K562 (cell line): Measurements from ENCODE around the gene ADORA2A. TPM values are rescaled to one million over a fixed set of nuclear protein-coding genes. Genes with fewer than 3 reads are reported as not detected.
A peak's percentile ranks its signal among the peaks of the same experiment; 100 is the strongest.

ENCODE experiments used
- ATAC-seq: fragments of 200-7000 bp; cut with Tn5 transposase; 3 replicates; pipeline ENCODE4 v1.9.1; 2020; ENCODE audit warnings: moderate library complexity
- BruUV-seq: library from RNA; stranded (reverse); fragments of 400-500 nt; replicated peaks from 2 replicates; lab custom pipeline; 2021; lab: Mats Ljungman, UMichigan
- CTCF ChIA-PET: fragments of 300-600 bp; formaldehyde crosslinking; extraction: SDS; loops from one replicate; lab custom pipeline; 2021; ENCODE audit warnings: low intra/inter-chr PET ratio; lab: Yijun Ruan, JAX
- POLR2A ChIA-PET: fragments of 300-600, 350-650 bp; sonication (Branson Sonifier 250); formaldehyde crosslinking; extraction: SDS; loops from one replicate; lab custom pipeline; 2021; ENCODE audit warnings: antibody characterized with exemption, inconsistent platforms; lab: Yijun Ruan, JAX
- DNase-seq, 4 experiments: peaks; one replicate each; pipeline versions ENCODE4 v3.0.0 to v3.0.0-alpha.2; 2011 to 2018; ENCODE audit warnings: low spot score in 3 of 4, mixed read lengths in 3 of 4; ENCODE audit errors: extremely low read depth in 1 of 4
- FAIRE-seq: peaks from 2 replicates; lab custom pipeline; 2011; peaks lifted over from hg19 to GRCh38; lab: Jason Lieb, UNC
- H2AFZ ChIP-seq: 2 replicates; pipeline ENCODE4 v1.6.0; 2011; ENCODE audit warnings: low read depth, low read length, control low read depth, inconsistent platforms
- H3K27ac ChIP-seq: fragments of 200-600 bp; 3 replicates; pipeline ENCODE4 v1.8.0; 2011; ENCODE audit warnings: low read depth, mild to moderate bottlenecking, control low read depth, inconsistent platforms, low read length, moderate library complexity, mixed read lengths; ENCODE audit errors: extremely low read depth
- H3K27me3 ChIP-seq, 2 experiments: fragments of 300-600 bp in 1 of 2; 2 replicates in 1 of 2; 3 replicates in 1 of 2; pipeline versions ENCODE4 v1.6.0 to v1.8.0; 2011; ENCODE audit warnings: inconsistent platforms in 2 of 2, low read length in 2 of 2, mild to moderate bottlenecking in 1 of 2, mixed read lengths in 1 of 2, moderate library complexity in 1 of 2; ENCODE audit not compliant: control insufficient read depth in 2 of 2, insufficient read depth in 2 of 2
- H3K36me3 ChIP-seq: fragments of 300-600 bp; 3 replicates; pipeline ENCODE4 v1.8.0; 2011; ENCODE audit warnings: mild to moderate bottlenecking, low read length, inconsistent platforms; ENCODE audit not compliant: control insufficient read depth, insufficient read depth
- H3K4me1 ChIP-seq, 2 experiments: fragments of 200-600 bp in 1 of 2; replicated peaks in 1 of 2; 2 replicates in 1 of 2; 3 replicates in 1 of 2; pipeline versions ENCODE4 v1.5.1 to v1.8.0; 2011; ENCODE audit warnings: inconsistent platforms in 2 of 2, low read length in 2 of 2, mild to moderate bottlenecking in 1 of 2, mixed read lengths in 1 of 2, moderate library complexity in 1 of 2; ENCODE audit not compliant: control insufficient read depth in 2 of 2, insufficient read depth in 2 of 2
- H3K4me2 ChIP-seq: 2 replicates; pipeline ENCODE4 v1.6.1; 2011; ENCODE audit warnings: low read length, control low read depth, inconsistent platforms, mixed read lengths; ENCODE audit not compliant: insufficient read depth
- H3K4me3 ChIP-seq: fragments of 200-600 bp; sonication (generic), shearing (Covaris generic); 2 replicates; pipeline ENCODE4 v1.5.1; 2016; ENCODE audit warnings: control low read depth, inconsistent platforms
- H3K79me2 ChIP-seq: fragments of 200-600 bp; 3 replicates; pipeline ENCODE4 v1.8.0; 2011; ENCODE audit warnings: low read length, inconsistent platforms; ENCODE audit not compliant: control insufficient read depth, insufficient read depth
- H3K9ac ChIP-seq, 2 experiments: 2 replicates each; pipeline versions ENCODE4 v1.6.0 to v1.6.1; 2011; ENCODE audit warnings: low read depth in 2 of 2, low read length in 2 of 2, control low read depth in 1 of 2, inconsistent platforms in 1 of 2, mild to moderate bottlenecking in 1 of 2, mixed read lengths in 1 of 2; ENCODE audit not compliant: insufficient read depth in 1 of 2
- H3K9me1 ChIP-seq: one replicate; pipeline ENCODE4 v1.6.0; 2011; ENCODE audit warnings: inconsistent platforms, mild to moderate bottlenecking, low read length, moderate library complexity; ENCODE audit not compliant: control insufficient read depth, insufficient read depth
- H3K9me3 ChIP-seq: replicated peaks from 2 replicates; pipeline ENCODE4 v1.5.1; 2011; ENCODE audit warnings: low read depth, low read length, inconsistent platforms; ENCODE audit not compliant: control insufficient read depth, insufficient read depth
- H4K20me1 ChIP-seq: replicated peaks from 2 replicates; pipeline ENCODE4 v1.6.1; 2011; ENCODE audit warnings: low read length, inconsistent platforms, mixed read lengths; ENCODE audit not compliant: control insufficient read depth, insufficient read depth
- CREB3L1 ChIP-seq: fragments of 450-650 bp; IDR thresholded peaks from 2 replicates; pipeline ENCODE4 v1.6.1; 2014; ENCODE audit warnings: low read depth, mild to moderate bottlenecking, moderate library complexity, borderline replicate concordance
- KDM4B ChIP-seq, 2 experiments: fragments of 450-650 bp in 1 of 2; sonication (generic) in 1 of 2; IDR thresholded peaks; 2 replicates each; pipeline ENCODE4 v1.6.1; 2016 to 2017; ENCODE audit warnings: borderline replicate concordance in 2 of 2, antibody characterized with exemption in 1 of 2, low read depth in 1 of 2, mild to moderate bottlenecking in 1 of 2
- MEF2D ChIP-seq: conservative IDR thresholded peaks from 2 replicates; pipeline ENCODE4 v1.6.1; 2016; ENCODE audit warnings: low read depth, missing genetic modification characterization, missing compliant biosample characterization
- MTA1 ChIP-seq: fragments of 450-650 bp; IDR thresholded peaks from 2 replicates; pipeline ENCODE4 v1.6.1; 2017; ENCODE audit warnings: borderline replicate concordance
- MTA3 ChIP-seq: fragments of 450-650 bp; formaldehyde crosslinking; IDR thresholded peaks from 2 replicates; pipeline ENCODE4 v1.6.1; 2017; ENCODE audit warnings: mild to moderate bottlenecking, borderline replicate concordance
- NR2C1 ChIP-seq, 2 experiments: fragments of 450-650 bp; IDR thresholded peaks; 2 replicates each; pipeline ENCODE4 v1.6.1; 2017; ENCODE audit warnings: mild to moderate bottlenecking in 2 of 2, antibody characterized with exemption in 1 of 2, inconsistent platforms in 1 of 2, missing compliant biosample characterization in 1 of 2, missing genetic modification characterization in 1 of 2
- TOE1 ChIP-seq, 2 experiments: fragments of 450-650 bp in 1 of 2; sonication (generic) in 1 of 2; formaldehyde crosslinking in 1 of 2; IDR thresholded peaks; 2 replicates each; pipeline versions ENCODE4 v1.7.1 to v1.8.0; 2016 to 2022; ENCODE audit warnings: borderline replicate concordance in 2 of 2, mild to moderate bottlenecking in 2 of 2, antibody characterized with exemption in 1 of 2, inconsistent platforms in 1 of 2, low read depth in 1 of 2, missing genetic modification reagents in 1 of 2, moderate library complexity in 1 of 2
- ZFP36 ChIP-seq: fragments of 150-350 bp; IDR thresholded peaks from 2 replicates; pipeline ENCODE4 v1.6.1; 2018; ENCODE audit warnings: low read length, low read depth; ENCODE audit not compliant: partially characterized antibody
- WGBS: fragments of 100-300 bp; shearing (Covaris generic); methylation state at CpG from one replicate; pipeline ENCODE4 v1.1.6; 2016; ENCODE audit warnings: low coverage, mixed read lengths; ENCODE audit not compliant: insufficient coverage; ENCODE audit errors: missing lambda C conversion rate; 5-methylcytosine and 5-hydroxymethylcytosine counted together
- in situ Hi-C: fragments of 300-500 bp; cut with MboI; formaldehyde crosslinking; loops from 4 replicates; pipeline ENCODE4 v1.15.0; 2018; ENCODE audit warnings: inconsistent platforms, mixed read lengths
- intact Hi-C: fragments of 100-400 bp; cut with micrococcal nuclease; formaldehyde crosslinking; loops from 2 replicates; pipeline ENCODE4 v1.14.2; 2022
- polyA plus RNA-seq, 8 experiments: library from polyadenylated mRNA; depleted of rRNA in 4 of 8; stranded (reverse) in 5 of 8; unstranded in 3 of 8; fragments of >200 nt; fragmentation: Nextera tagmentation in 2 of 8; fragmentation: Illumina TruSeq in 1 of 8; extraction: Ambion mirVana in 2 of 8; extraction: Trizol in 1 of 8; gene quantifications; 2 replicates each; pipeline versions ENCODE4 v1.2.1 to v1.2.3, GENCODE V29; 2011 to 2014; ENCODE audit warnings: inconsistent platforms in 1 of 8, missing spikeins in 1 of 8
- total RNA-seq, 7 experiments: library from RNA; depleted of rRNA in 6 of 7; stranded (reverse); fragments of >200 nt in 6 of 7; fragmentation: Illumina TruSeq in 2 of 7; extraction: Trizol in 2 of 7; gene quantifications; 2 replicates each; pipeline versions ENCODE4 v1.2.1 to v1.2.3, GENCODE V29; 2011 to 2021; ENCODE audit warnings: low replicate concordance in 1 of 7

Gene ADORA2A
- total and polyA plus RNA-seq, 9 of the 15 experiments (the other 6 are each of a cell fraction or from before 2014, with no cell fraction given) = 0.15 to 2.1 (median 0.66) TPM; not detected in 2

GRCh38 chr22:24436553-24436952 lies 9.2 kb downstream of the ADORA2A start:
- H3K79me2 ChIP-seq = no peaks in the 10 kb centered on the region
- no peak overlapping the region for H3K27ac ChIP-seq
- no peak overlapping the region for H3K4me2 ChIP-seq
- 0 out of 2 replicates have a peak, but pooled peaks cover 2% of the 10 kb centered on the region for H4K20me1 ChIP-seq
- H3K9me3 ChIP-seq = no peaks in the 10 kb centered on the region
- TF ChIP-seq ZFP36 (peak; percentile 48), KDM4B (IDR thresholded peaks at IDR 0.05; ENCODE audit: borderline replicate concordance in 2 of 2, low read depth in 1 of 2) (no peak)
- ChIA-PET CTCF (no interaction called here), POLR2A (interaction anchor here (0.5 to 1.9 kb wide), 2 partner anchors 9 to 42 kb away, joined by 4 to 11 read pairs; no protein-coding TSS in a partner anchor)
- in situ Hi-C loops (no loop called here), intact Hi-C loops (no loop called here)
- peaks cover 0 to 4% of the 10 kb centered on the region in 2 experiments; a peak in 1 of 5 replicates for H3K27me3 ChIP-seq
- no peak for FAIRE-seq
- no peak for ATAC-seq
- no peak for DNase-seq
- no peak overlapping the region for H2AFZ ChIP-seq
- 14% methylated on average over 3 of the region's 3 CpGs for WGBS
- H3K9ac ChIP-seq = no peak overlapping the region
- no peak overlapping the region for H3K4me3 ChIP-seq
- no peaks in the 10 kb centered on the region for H3K36me3 ChIP-seq
- H3K4me1 ChIP-seq = peaks cover 0 to 29% of the 10 kb centered on the region in 2 experiments; a peak in 3 of 5 replicates
- no TSS peak for BruUV-seq
- H3K9me1 ChIP-seq = no peaks in the 10 kb centered on the region

- no peak overlapping the region for H3K27ac ChIP-seq
- H3K9ac ChIP-seq = no peak overlapping the region
- no peaks in the 10 kb centered on the region for H3K79me2 ChIP-seq
- in situ Hi-C loops = no loop called here
- BruUV-seq = no TSS peak
- H3K4me3 ChIP-seq = no peak overlapping the region
- 0 out of 2 replicates have a peak, but pooled peaks cover 2% of the 10 kb centered on the region for H4K20me1 ChIP-seq
- H3K27me3 ChIP-seq = peaks cover 0 to 4% of the 10 kb centered on the region in 2 experiments; a peak in 1 of 5 replicates
- intact Hi-C loops = no loop called here
- no peak overlapping the region for H3K4me2 ChIP-seq
- peaks cover 0 to 26% of the 10 kb centered on the region in 2 experiments; a peak in 3 of 5 replicates for H3K4me1 ChIP-seq
- H2AFZ ChIP-seq = no peak overlapping the region
- DNase-seq (no peak), FAIRE-seq (no peak), ATAC-seq (no peak)
- POLR2A ChIA-PET = interaction anchor here (0.6 kb wide), 1 partner anchor 117 kb away, joined by 3 read pairs; no protein-coding TSS in a partner anchor
- no peaks in the 10 kb centered on the region for H3K9me3 ChIP-seq
- CTCF ChIA-PET = no interaction called here
- WGBS = 29% methylated on average over 4 of the region's 4 CpGs
- no peaks in the 10 kb centered on the region for H3K9me1 ChIP-seq
- no peaks in the 10 kb centered on the region for H3K36me3 ChIP-seq
- TF ChIP-seq MTA1 (no peak), MEF2D (no peak), CREB3L1 (no peak), MTA3 (no peak), NR2C1 (IDR thresholded peaks at IDR 0.05) (no peak), NR2C1 (tag; IDR thresholded peaks at IDR 0.05) (no peak), TOE1 (IDR thresholded peaks at IDR 0.05; ENCODE audit: borderline replicate concordance) (no peak), TOE1 (CRISPR knock-in tag; IDR thresholded peaks at IDR 0.05; ENCODE audit: borderline replicate concordance, low read depth) (no peak)
These were observed 9.7 kb downstream of the ADORA2A start for GRCh38 chr22:24437091-24437490.
